Adrenal gland (tissue), 12 donors: ENCODE measurements around the gene UGT1A10. TPM values are rescaled to one million over a fixed set of nuclear protein-coding genes. Genes with fewer than 3 reads are reported as not detected.
A peak's percentile ranks its signal among the peaks of the same experiment; 100 is the strongest.

Experiments
- DNase-seq, 7 donors: peaks; one replicate each; pipeline ENCODE4 v3.0.0-alpha.2; 2019 to 2020
- H3K27ac ChIP-seq, 5 donors: fragments of 200-600 bp; sonication (generic) in 4 of 5; 1 replicate in 3 of 5; 2 replicates in 2 of 5; pipeline versions ENCODE4 v1.5.1 to v1.8.0; 2016 to 2020; ENCODE audit warnings: mild to moderate bottlenecking in 1 of 5
- H3K27me3 ChIP-seq: fragments of 200-600 bp; 2 replicates; pipeline ENCODE4 v1.8.0; 2021
- H3K36me3 ChIP-seq, 2 donors: fragments of 200-600 bp; replicated peaks in 1 of 2; 1 replicate in 1 of 2; 2 replicates in 1 of 2; pipeline versions ENCODE4 v1.5.1 to v1.8.0; 2018 to 2022
- H3K4me1 ChIP-seq, 2 donors: fragments of 200-600 bp; replicated peaks in 1 of 2; 1 replicate in 1 of 2; 2 replicates in 1 of 2; pipeline versions ENCODE4 v1.5.1 to v1.8.0; 2018 to 2021
- H3K4me3 ChIP-seq, 4 donors: fragments of 200-600 bp; sonication (generic) in 3 of 4; one replicate each; pipeline ENCODE4 v1.5.1; 2016 to 2018
- H3K9me3 ChIP-seq, 3 donors: fragments of 200-600 bp; sonication (generic) in 1 of 3; replicated peaks in 1 of 3; 1 replicate in 2 of 3; 2 replicates in 1 of 3; pipeline versions ENCODE4 v1.5.1 to v1.8.0; 2016 to 2021
- CTCF ChIP-seq, 6 experiments: fragments of 450-650 bp in 4 of 6; fragments of 200-600 bp in 2 of 6; sonication (generic) in 1 of 6; IDR thresholded peaks; 1 replicate in 5 of 6; 2 replicates in 1 of 6; pipeline versions ENCODE4 v1.5.1 to v1.8.0; 2016 to 2021; ENCODE audit warnings: antibody characterized with exemption in 6 of 6, mild to moderate bottlenecking in 2 of 6, moderate library complexity in 1 of 6
- POLR2A ChIP-seq, 2 donors: fragments of 450-650 bp; IDR thresholded peaks; one replicate each; pipeline ENCODE4 v1.6.1; 2017; ENCODE audit warnings: antibody characterized with exemption in 2 of 2, mild to moderate bottlenecking in 2 of 2, moderate library complexity in 1 of 2
- WGBS, 4 donors: extraction: QIAGEN DNeasy Blood & Tissue Kit in 2 of 4; methylation state at CpG; one replicate each; pipeline versions ENCODE4 v1.1.5 to v1.1.7; 2013 to 2017; 5-methylcytosine and 5-hydroxymethylcytosine counted together
- intact Hi-C, 2 donors: fragments of 100-400 bp; cut with DNase I; formaldehyde crosslinking; loops; one replicate each; pipeline versions ENCODE4 v1.14.1 to v1.15.0; 2022 to 2023
- polyA plus RNA-seq, 3 donors: library from polyadenylated mRNA; stranded (reverse); fragments of 200-250 nt in 2 of 3; fragments of 350-450 nt in 1 of 3; fragmentation: Illumina TruSeq in 1 of 3; extraction: RNeasy Lipid Tissue Mini Kit (QIAGEN cat#74804) in 1 of 3; gene quantifications; one replicate each; pipeline ENCODE4 v1.2.3, GENCODE V29; 2013 to 2014
- total RNA-seq, 9 donors: library from RNA; depleted of rRNA in 4 of 9; stranded (reverse); fragments of >200 nt in 4 of 9; fragments of 120-200 nt in 1 of 9; fragmentation: NEBNext Ultra II Directional in 1 of 9; extraction: Animal tissue kit (Norgen Biotek cat#: 25700) in 1 of 9; gene quantifications; one replicate each; pipeline versions ENCODE4 v1.1.0 to v1.2.4, GENCODE V29; 2013 to 2023
- donor health status: healthy with polysubstance abuse.
- donor health status: Bipolar disorder and iron deficiency.
- donor health status: DM: yes; HTN: yes; CAD: no.
- donor health status: DM: no; HTN: no; CAD: no.
- donor health status: DM: no; HTN: no; CAD: no.
- donor health status: DM: yes; HTN: yes; CAD: no.

Gene UGT1A10
- total and polyA plus RNA-seq, 12 donors: not detected

GRCh38 chr2:233811087-233811486 lies 174.8 kb downstream of the UGT1A10 start:
- peak in 1 of 7 donors; percentile 2 for DNase-seq
- Histone ChIP-seq H3K4me1 (no peaks in the 10 kb centered on the region), H3K27me3 (no peaks in the 10 kb centered on the region), H3K9me3 (no peaks in the 10 kb centered on the region), H3K4me3 (no peak overlapping the region), H3K27ac (no peak overlapping the region), H3K36me3 (no peaks in the 10 kb centered on the region)
- no peak for TF ChIP-seq CTCF (IDR thresholded peaks at IDR 0.05)
- 76 to 90% (median 83%) methylated on average over 3 to 4 of the region's 4 CpGs for WGBS, 4 donors
- intact Hi-C loops: no loop called here

DNA sequence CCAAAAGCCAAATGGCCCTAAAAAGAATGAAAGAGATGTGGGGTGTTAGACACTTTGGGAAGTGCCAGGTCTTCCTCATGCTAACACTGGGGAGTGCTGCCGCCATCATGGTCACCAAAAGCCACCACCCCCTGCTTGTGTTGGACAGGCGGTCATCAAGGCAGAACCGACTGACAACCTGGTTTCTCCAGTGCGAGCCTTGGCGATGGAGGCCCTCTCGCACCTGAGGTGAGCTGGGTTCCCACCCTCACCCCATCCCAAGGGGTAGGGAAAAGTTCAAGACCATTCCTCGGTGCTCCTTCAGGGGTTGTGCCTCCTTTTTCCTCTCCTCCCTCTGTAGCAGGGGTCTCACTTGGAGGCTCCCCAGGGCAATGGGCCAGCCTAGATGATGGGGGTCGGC lies 175.5 kb downstream of the UGT1A10 start:
- DNase-seq: peak in 1 of 7 donors; percentile 10
- WGBS, 4 donors: 83 to 88% (median 87%) methylated on average over 7 to 8 of the region's 8 CpGs
- H3K4me3 ChIP-seq: no peak overlapping the region
- H3K36me3 ChIP-seq: no peaks in the 10 kb centered on the region
- TF ChIP-seq POLR2A (IDR thresholded peaks at IDR 0.05): no peak
- H3K4me1 ChIP-seq: no peaks in the 10 kb centered on the region
- intact Hi-C loops: no loop called here
- H3K9me3 ChIP-seq: no peaks in the 10 kb centered on the region
- no peaks in the 10 kb centered on the region for H3K27me3 ChIP-seq
- H3K27ac ChIP-seq: no peak overlapping the region

DNA sequence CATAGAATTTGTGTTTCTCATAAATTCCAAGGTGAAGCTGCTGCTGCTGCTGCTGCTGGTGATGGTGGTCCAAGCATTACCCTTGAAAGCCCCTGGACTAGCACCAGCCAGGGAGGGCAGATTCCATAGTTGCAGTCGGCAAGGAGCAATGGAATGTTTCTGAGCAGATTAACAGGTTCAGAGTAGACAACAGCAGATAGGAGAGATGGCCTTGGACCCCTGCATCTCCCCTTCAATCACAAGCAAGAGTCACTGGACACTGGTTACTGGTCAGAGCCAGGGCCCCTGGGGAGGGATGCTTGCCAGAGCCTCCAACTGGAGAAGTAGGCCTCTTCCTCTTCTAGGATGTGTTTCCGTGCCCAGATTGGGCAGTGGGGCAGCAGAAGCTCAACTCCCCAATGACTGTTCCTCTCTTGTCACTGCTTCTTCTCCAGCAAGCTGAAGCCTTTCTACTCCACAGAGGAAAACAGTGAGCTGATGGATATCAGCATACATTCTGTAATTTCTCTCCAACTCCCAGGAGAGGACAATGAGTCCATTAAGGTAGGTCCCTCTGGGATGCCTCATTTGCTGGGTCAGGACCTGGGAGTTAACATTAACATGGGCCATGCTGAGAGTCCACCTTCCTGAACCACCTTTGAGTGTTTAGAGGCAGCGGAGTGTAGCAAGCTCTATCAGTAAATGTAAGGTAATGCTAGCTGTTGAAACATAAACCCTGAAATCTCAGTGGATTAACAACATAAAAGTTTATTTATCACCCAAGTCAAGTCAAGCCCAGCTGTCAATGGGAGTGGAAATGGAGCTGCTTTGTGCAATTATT lies 177.2 kb downstream of the UGT1A10 start:
- WGBS, 4 donors: 66 to 100% (median 77%) methylated on average over 2 to 3 of the region's 3 CpGs
- Histone ChIP-seq H3K4me1 (no peaks in the 10 kb centered on the region), H3K4me3 (no peak overlapping the region), H3K9me3 (no peaks in the 10 kb centered on the region), H3K27me3 (no peaks in the 10 kb centered on the region), H3K27ac (no peak overlapping the region), H3K36me3 (no peaks in the 10 kb centered on the region)
- intact Hi-C loops: no loop called here
- no peak for TF ChIP-seq POLR2A (IDR thresholded peaks at IDR 0.05)
- TF ChIP-seq CTCF (IDR thresholded peaks at IDR 0.05): no peak
- DNase-seq: peak in 1 of 7 donors; percentile 3

DNA sequence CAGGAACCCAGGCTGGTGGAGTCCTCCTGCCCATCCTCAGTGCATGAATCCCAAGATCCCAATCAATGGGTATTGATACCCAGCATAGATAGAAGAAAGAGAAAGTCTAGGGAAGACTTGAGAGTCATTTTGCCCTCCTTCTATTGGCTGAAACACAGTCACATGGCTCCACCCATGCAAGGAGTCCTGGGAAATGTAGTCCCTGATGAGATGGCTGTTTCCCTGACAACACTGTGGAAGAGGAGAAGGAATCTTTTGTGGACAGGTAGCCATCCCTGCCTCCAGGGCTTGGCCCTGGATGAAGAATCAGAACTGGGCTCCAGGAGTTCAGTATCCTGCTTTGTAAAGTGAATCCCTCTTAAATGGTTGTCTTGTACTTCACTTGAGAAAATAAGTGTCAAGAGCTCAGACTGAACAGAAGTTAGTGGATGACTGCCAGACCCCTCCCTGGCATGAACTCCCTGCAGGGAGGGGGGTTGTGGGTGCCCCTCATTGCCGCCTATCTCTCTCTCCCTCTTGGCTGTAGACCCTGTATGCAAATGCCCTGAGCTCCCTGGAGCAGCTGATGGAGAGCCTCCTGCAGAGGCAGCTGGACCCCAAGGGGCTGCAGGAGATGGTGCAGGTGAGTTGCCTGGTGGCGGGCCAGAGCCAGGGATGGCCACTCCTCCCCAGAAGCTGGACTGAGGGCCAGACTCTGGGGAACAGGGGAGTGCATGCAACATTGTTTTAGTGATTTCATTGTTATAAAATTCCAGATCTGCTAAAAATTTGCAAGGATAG lies 178.0 kb downstream of the UGT1A10 start:
- H3K9me3 ChIP-seq: no peaks in the 10 kb centered on the region
- 65 to 95% (median 69%) methylated on average over 2 of the region's 2 CpGs for WGBS, 4 donors
- H3K27ac ChIP-seq: no peak overlapping the region
- no peaks in the 10 kb centered on the region for H3K4me1 ChIP-seq
- H3K36me3 ChIP-seq: no peaks in the 10 kb centered on the region
- intact Hi-C loops: no loop called here
- no peaks in the 10 kb centered on the region for H3K27me3 ChIP-seq
- no peak for TF ChIP-seq POLR2A (IDR thresholded peaks at IDR 0.05)
- no peak for TF ChIP-seq CTCF (IDR thresholded peaks at IDR 0.05)
- H3K4me3 ChIP-seq: no peak overlapping the region
- DNase-seq: peak in 1 of 7 donors; percentile 4
